ENCODE measurements around the gene IRGM.
"Not testable (repeated sequence)": the region's sequence is repeated elsewhere in the genome, so short reads cannot be mapped to it uniquely, and the experiment has no call there.

The IRGM gene

GRCh38 chr5:150846308-150846653, at the start of gene IRGM:
TSS of gene IRGM (plus strand) at chr5:150846521. CDS start at chr5:150848124, 1,603 bp downstream.
- intact Hi-C loops (cut with DNase I) = loop anchor here (5.0 kb wide), 1 partner anchor 284 kb away; no protein-coding TSS in a partner anchor
- DNase-seq = not testable (repeated sequence)

- intact Hi-C loops (cut with DNase I) = no loop called here
- no peak for DNase-seq
Measured at GRCh38 chr5:150797384-150797783, 48.9 kb upstream of the IRGM start.

GRCh38 chr5:150801117-150801927, 45.0 kb upstream of the IRGM start:
- intact Hi-C loops (cut with DNase I) = no loop called here
- peak in 11 of 42 donors; percentile 11 to 50 (median 28) for DNase-seq

- DNase-seq = no peak
- intact Hi-C loops (cut with DNase I) = no loop called here
Measured at GRCh38 chr5:150804388-150804787, 41.9 kb upstream of the IRGM start.

- intact Hi-C loops (cut with DNase I) = no loop called here
- no peak for DNase-seq
Measured at GRCh38 chr5:150809363-150809762, 37.0 kb upstream of the IRGM start.

- intact Hi-C loops (cut with DNase I) = no loop called here
- DNase-seq = no peak
Measured at GRCh38 chr5:150815010-150815409, 31.3 kb upstream of the IRGM start.

- DNase-seq = no peak
- intact Hi-C loops (cut with DNase I) = no loop called here
Measured at GRCh38 chr5:150816946-150817345, 29.4 kb upstream of the IRGM start.

GRCh38 chr5:150829744-150830143, 16.6 kb upstream of the IRGM start:
- intact Hi-C loops (cut with DNase I) = no loop called here
- DNase-seq = no peak

- intact Hi-C loops (cut with DNase I); DNase-seq: not testable (repeated sequence)
Measured at GRCh38 chr5:150831821-150832220, 14.5 kb upstream of the IRGM start.

GRCh38 chr5:150836064-150836463, 10.3 kb upstream of the IRGM start:
- no peak for DNase-seq
- intact Hi-C loops (cut with DNase I) = no loop called here

GRCh38 chr5:150836703-150837102, 9.6 kb upstream of the IRGM start:
- no peak for DNase-seq
- intact Hi-C loops (cut with DNase I) = no loop called here

- intact Hi-C loops (cut with DNase I) = loop anchor here (5.0 kb wide), 1 partner anchor 283 kb away; no protein-coding TSS in a partner anchor
- DNase-seq = not testable (repeated sequence)
Measured at GRCh38 chr5:150845185-150845859, 999 bp upstream of the IRGM start.

GRCh38 chr5:150846654-150847333, 473 bp downstream of the IRGM start:
- intact Hi-C loops (cut with DNase I) = loop anchor here (5.0 kb wide), 1 partner anchor 284 kb away; no protein-coding TSS in a partner anchor
- DNase-seq = peak in 27 of 42 donors; percentile 4 to 74 (median 39)

- DNase-seq = no peak
- intact Hi-C loops (cut with DNase I) = loop anchor here (5.0 kb wide), 1 partner anchor 285 kb away; no protein-coding TSS in a partner anchor
Measured at GRCh38 chr5:150847334-150847695, 994 bp downstream of the IRGM start.

- DNase-seq = no peak
- intact Hi-C loops (cut with DNase I) = loop anchor here (5.0 kb wide), 1 partner anchor 286 kb away; no protein-coding TSS in a partner anchor
Measured at GRCh38 chr5:150848271-150848670, 1.9 kb downstream of the IRGM start.

- intact Hi-C loops (cut with DNase I) = no loop called here
- DNase-seq = no peak
Measured at GRCh38 chr5:150851039-150851438, 4.7 kb downstream of the IRGM start.

- no peak for DNase-seq
- intact Hi-C loops (cut with DNase I) = no loop called here
Measured at GRCh38 chr5:150853561-150853960, 7.2 kb downstream of the IRGM start.

GRCh38 chr5:150856700-150857099, 10.4 kb downstream of the IRGM start:
- DNase-seq; intact Hi-C loops (cut with DNase I): not testable (repeated sequence)

GRCh38 chr5:150860246-150860821, 14.0 kb downstream of the IRGM start:
- DNase-seq = no peak
- intact Hi-C loops (cut with DNase I) = no loop called here
